ENCODE results near the gene DMRT1. TPM values are rescaled to one million over a fixed set of nuclear protein-coding genes. Genes with fewer than 3 reads are reported as not detected.

The DMRT1 gene
- total RNA-seq (2011; cell fraction: chromatin; rRNA removed; ENCODE audit: low replicate concordance): not detected in 2 replicates
- total RNA-seq (2011; cell fraction: nucleolus; rRNA removed): not detected in 2 replicates
- not detected in 2 replicates for total RNA-seq (2011; cell fraction: nucleoplasm; rRNA removed)
- total RNA-seq (2014; rRNA removed) (not detected in 2 replicates), total RNA-seq (2014; rRNA removed; fragmentation: Illumina TruSeq; extraction: Trizol) (not detected in 2 replicates), total RNA-seq (2015; rRNA removed; fragmentation: Illumina TruSeq; extraction: Trizol) (not detected in 2 replicates), total RNA-seq (2021) (not detected in 2 replicates), polyA plus RNA-seq (2011; rRNA removed) (not detected in 2 replicates), polyA plus RNA-seq (2014; fragmentation: Illumina TruSeq; extraction: Trizol) (not detected in 2 replicates), polyA plus RNA-seq (2014; fragmentation: Nextera tagmentation; extraction: Ambion mirVana) (not detected), polyA plus RNA-seq (2014; rRNA removed) (not detected in 2 replicates), polyA minus RNA-seq (2011; rRNA and poly(A)+ RNA removed) (not detected in 2 replicates), Bru-seq, nascent RNA (percentile 0 among the genes with signal in this experiment), BruChase-seq, experiment 1, labeled RNA remaining after a 2-hour chase (percentile 1 among the genes with signal in this experiment), BruChase-seq, experiment 2, labeled RNA remaining after a 6-hour chase (not detected)
- polyA plus RNA-seq (2011; cell fraction: cytosol; rRNA removed): not detected in 2 replicates
- polyA plus RNA-seq (2011; cell fraction: nucleus; rRNA removed): not detected in 2 replicates
- not detected in 2 replicates for polyA plus RNA-seq (2012)
- polyA minus RNA-seq (2011; cell fraction: cytosol; rRNA and poly(A)+ RNA removed): not detected in 2 replicates
- not detected in 2 replicates for polyA minus RNA-seq (2011; cell fraction: nucleus; rRNA and poly(A)+ RNA removed)
- long read RNA-seq, experiment 1: 0 reads
- long read RNA-seq, experiment 2: 0 reads
- long read RNA-seq, experiment 3: 0 reads

- no peaks in the 10 kb centered on the region for H3K9me1 ChIP-seq (ENCODE audit: control insufficient read depth, insufficient read depth, low read length)
- 17% methylated on average over 27 of the region's 84 CpGs for WGBS (ENCODE audit: insufficient coverage, low coverage, missing lambda C conversion rate)
- H3K27me3 ChIP-seq (ENCODE audit: control insufficient read depth in 2 of 2, insufficient read depth in 2 of 2, low read length in 2 of 2): peaks cover 0 to 27% of the 10 kb centered on the region in 2 experiments; a peak in 3 of 5 replicates
- DNase-seq (ENCODE audit: extremely low read depth in 1 of 4, low spot score in 3 of 4) (no peak), FAIRE-seq (no peak), ATAC-seq (no peak)
- H3K9ac ChIP-seq (ENCODE audit: insufficient read depth in 1 of 2, low read depth in 2 of 2, low read length in 2 of 2): no peak within 1 kb of the TSS
- H3K27ac ChIP-seq (ENCODE audit: extremely low read depth, low read depth, low read length): no peak within 1 kb of the TSS
- no peaks in the 10 kb centered on the region for H4K20me1 ChIP-seq (replicated peaks; ENCODE audit: control insufficient read depth, insufficient read depth, low read length)
- no peak within 1 kb of the TSS for H3K4me2 ChIP-seq (ENCODE audit: insufficient read depth, low read length)
- H2AFZ ChIP-seq (ENCODE audit: low read depth, low read length): no peak within 1 kb of the TSS
- H3K4me1 ChIP-seq (replicated peaks in 1 of 2; ENCODE audit: control insufficient read depth in 2 of 2, insufficient read depth in 2 of 2, low read length in 2 of 2): no peaks in the 10 kb centered on the region
- no peaks in the 10 kb centered on the region for H3K36me3 ChIP-seq (ENCODE audit: control insufficient read depth, insufficient read depth, low read length)
- in situ Hi-C loops (cut with MboI): no loop called here
- H3K79me2 ChIP-seq (ENCODE audit: control insufficient read depth, insufficient read depth, low read length): no peaks in the 10 kb centered on the region
- TF ChIP-seq HNRNPL (IDR thresholded peaks at IDR 0.05; ENCODE audit: low read depth, low read length) (no peak), ZNF449 (CRISPR knock-in tag; IDR thresholded peaks at IDR 0.05) (no peak), TEAD4 (IDR thresholded peaks at IDR 0.05; ENCODE audit: low read length) (no peak), TEAD4 (CRISPR knock-in tag; IDR thresholded peaks at IDR 0.05; ENCODE audit: borderline replicate concordance) (no peak), RNF2 (IDR thresholded peaks at IDR 0.05) (no peak), OTX1 (CRISPR knock-in tag; IDR thresholded peaks at IDR 0.05) (no peak), NR0B1 (IDR thresholded peaks at IDR 0.05; ENCODE audit: partially characterized antibody) (no peak)
- H3K9me3 ChIP-seq (replicated peaks; ENCODE audit: control insufficient read depth, insufficient read depth, low read depth, low read length): no peaks in the 10 kb centered on the region
- CTCF ChIA-PET (ENCODE audit: low intra/inter-chr PET ratio): no interaction called here
- intact Hi-C loops (cut with micrococcal nuclease): no loop called here
- POLR2A ChIA-PET: no interaction called here
- BruUV-seq (replicated peaks): no TSS peak
- no peak within 1 kb of the TSS for H3K4me3 ChIP-seq
Measured at GRCh38 chr9:841371-842209, at the start of gene DMRT1. Gene DMRT1, plus strand, starts transcription at chr9:841697. Its CDS starts 142 bp downstream, at chr9:841839.

Data from K562 (cell line).